Tibial artery (tissue), 4 donors: ENCODE measurements around the gene ELOVL6.

ENCODE experiments used
- DNase-seq, 2 donors: peaks; one replicate each; pipeline ENCODE4 v3.0.0-alpha.2; 2019
- H3K27ac ChIP-seq, 2 donors: fragments of 200-600 bp; sonication (generic) in 1 of 2; 1 replicate in 1 of 2; 2 replicates in 1 of 2; pipeline ENCODE4 v1.5.1; 2018 to 2019; ENCODE audit warnings: mild to moderate bottlenecking in 1 of 2
- H3K27me3 ChIP-seq, 2 donors: fragments of 200-600 bp; sonication (generic) in 1 of 2; one replicate each; pipeline versions ENCODE4 v1.5.1 to v1.6.0; 2016 to 2019
- H3K36me3 ChIP-seq, 3 donors: fragments of 200-600 bp; sonication (generic) in 2 of 3; one replicate each; pipeline ENCODE4 v1.5.1; 2016 to 2019; ENCODE audit warnings: mild to moderate bottlenecking in 2 of 3
- H3K4me1 ChIP-seq, 4 donors: fragments of 200-600 bp; sonication (generic) in 2 of 4; 1 replicate in 3 of 4; 2 replicates in 1 of 4; pipeline ENCODE4 v1.5.1; 2016 to 2019
- H3K4me3 ChIP-seq, 2 donors: fragments of 200-600 bp; sonication (generic) in 1 of 2; 1 replicate in 1 of 2; 2 replicates in 1 of 2; pipeline ENCODE4 v1.5.1; 2018 to 2019; ENCODE audit warnings: mild to moderate bottlenecking in 2 of 2
- H3K9me3 ChIP-seq, 3 donors: fragments of 200-600 bp; sonication (generic) in 1 of 3; one replicate each; pipeline ENCODE4 v1.5.1; 2016 to 2019
- intact Hi-C: fragments of 100-400 bp; cut with DNase I; formaldehyde crosslinking; loops from one replicate; pipeline ENCODE4 v1.15.0; 2023; ENCODE audit warnings: low total_unique reads
- TF ChIP-seq, protein P1 (sequence below), 2 experiments: fragments of 200-600 bp in 1 of 2; fragments of 450-650 bp in 1 of 2; IDR thresholded peaks; one replicate each; pipeline ENCODE4 v1.5.1; 2017 to 2019; ENCODE audit warnings: antibody characterized with exemption in 2 of 2, mild to moderate bottlenecking in 1 of 2, moderate library complexity in 1 of 2

The ELOVL6 gene

DNA sequence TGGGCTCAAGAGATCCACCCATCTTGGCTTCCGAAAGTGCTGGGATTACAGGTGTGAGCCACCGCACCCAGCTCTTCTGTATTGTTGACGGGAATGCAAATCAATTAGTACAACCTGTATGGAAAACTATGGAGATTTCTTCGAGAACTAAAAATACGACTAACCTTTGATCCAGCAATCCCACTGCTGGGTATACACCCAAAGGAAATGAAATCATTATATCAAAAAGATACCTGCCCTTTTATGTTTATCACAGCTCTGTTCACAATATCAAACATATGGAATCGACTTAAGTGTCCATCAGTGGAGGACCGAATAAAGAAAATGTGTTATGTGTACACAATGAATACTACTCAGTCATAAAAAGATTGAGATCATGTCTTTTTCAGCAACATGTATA, 49.3 kb downstream of the ELOVL6 start:
- H3K4me1 ChIP-seq: no peaks in the 10 kb centered on the region
- TF ChIP-seq, protein P1, sequence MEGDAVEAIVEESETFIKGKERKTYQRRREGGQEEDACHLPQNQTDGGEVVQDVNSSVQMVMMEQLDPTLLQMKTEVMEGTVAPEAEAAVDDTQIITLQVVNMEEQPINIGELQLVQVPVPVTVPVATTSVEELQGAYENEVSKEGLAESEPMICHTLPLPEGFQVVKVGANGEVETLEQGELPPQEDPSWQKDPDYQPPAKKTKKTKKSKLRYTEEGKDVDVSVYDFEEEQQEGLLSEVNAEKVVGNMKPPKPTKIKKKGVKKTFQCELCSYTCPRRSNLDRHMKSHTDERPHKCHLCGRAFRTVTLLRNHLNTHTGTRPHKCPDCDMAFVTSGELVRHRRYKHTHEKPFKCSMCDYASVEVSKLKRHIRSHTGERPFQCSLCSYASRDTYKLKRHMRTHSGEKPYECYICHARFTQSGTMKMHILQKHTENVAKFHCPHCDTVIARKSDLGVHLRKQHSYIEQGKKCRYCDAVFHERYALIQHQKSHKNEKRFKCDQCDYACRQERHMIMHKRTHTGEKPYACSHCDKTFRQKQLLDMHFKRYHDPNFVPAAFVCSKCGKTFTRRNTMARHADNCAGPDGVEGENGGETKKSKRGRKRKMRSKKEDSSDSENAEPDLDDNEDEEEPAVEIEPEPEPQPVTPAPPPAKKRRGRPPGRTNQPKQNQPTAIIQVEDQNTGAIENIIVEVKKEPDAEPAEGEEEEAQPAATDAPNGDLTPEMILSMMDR (IDR thresholded peaks at IDR 0.05): no peak
- H3K36me3 ChIP-seq: no peaks in the 10 kb centered on the region
- H3K27ac ChIP-seq: no peak overlapping the region
- intact Hi-C loops: no loop called here
- no peaks in the 10 kb centered on the region for H3K9me3 ChIP-seq
- DNase-seq: no peak
- H3K27me3 ChIP-seq: no peaks in the 10 kb centered on the region
- H3K4me3 ChIP-seq: no peak overlapping the region

DNA sequence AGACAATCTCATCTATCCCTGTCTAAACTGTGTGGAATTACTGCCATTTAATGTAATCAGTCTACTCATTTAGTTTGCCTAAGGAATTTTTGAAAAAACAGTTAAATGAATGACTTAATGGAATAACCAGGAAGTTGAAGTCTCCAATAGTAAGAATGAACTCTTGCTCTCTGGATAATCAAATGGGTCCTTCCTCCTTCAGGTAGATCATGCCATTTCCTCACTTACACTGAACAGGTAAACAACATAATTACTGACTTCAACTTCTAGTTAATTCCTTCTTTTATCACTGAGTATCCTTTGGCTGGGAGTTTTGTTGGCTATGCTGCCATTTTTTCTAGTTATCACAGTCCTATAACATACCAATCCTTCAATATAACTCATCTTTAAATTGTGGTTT, 56.0 kb downstream of the ELOVL6 start:
- TF ChIP-seq, protein P1 (IDR thresholded peaks at IDR 0.05): no peak
- intact Hi-C loops: no loop called here
- Histone ChIP-seq H3K9me3 (no peaks in the 10 kb centered on the region), H3K36me3 (no peaks in the 10 kb centered on the region), H3K4me1 (no peaks in the 10 kb centered on the region), H3K4me3 (no peak overlapping the region), H3K27me3 (no peaks in the 10 kb centered on the region), H3K27ac (no peak overlapping the region)
- no peak for DNase-seq

DNA sequence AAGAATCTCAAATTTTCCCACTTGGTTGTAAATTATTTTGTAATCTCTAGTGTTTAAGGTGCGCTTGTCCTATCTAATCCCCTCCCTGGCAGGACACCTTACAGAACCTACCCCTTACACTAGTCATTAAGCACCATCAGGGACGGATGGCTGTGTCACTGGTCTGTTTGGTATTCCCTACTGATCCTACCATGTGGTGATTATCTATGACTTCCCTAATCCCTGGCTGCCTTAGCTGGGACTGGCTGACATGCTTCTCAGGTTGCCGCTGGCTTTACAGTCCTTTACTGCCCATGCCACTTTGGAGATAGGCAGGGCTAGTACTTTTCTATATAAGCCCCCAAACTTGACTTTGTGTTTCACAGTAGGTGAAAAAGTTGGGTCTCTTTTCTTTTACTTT, 58.6 kb downstream of the ELOVL6 start:
- DNase-seq: no peak
- Histone ChIP-seq H3K27me3 (no peaks in the 10 kb centered on the region), H3K9me3 (no peaks in the 10 kb centered on the region), H3K4me3 (no peak overlapping the region), H3K27ac (no peak overlapping the region), H3K4me1 (no peaks in the 10 kb centered on the region), H3K36me3 (no peaks in the 10 kb centered on the region)
- intact Hi-C loops: no loop called here
- TF ChIP-seq, protein P1 (IDR thresholded peaks at IDR 0.05): no peak

DNA sequence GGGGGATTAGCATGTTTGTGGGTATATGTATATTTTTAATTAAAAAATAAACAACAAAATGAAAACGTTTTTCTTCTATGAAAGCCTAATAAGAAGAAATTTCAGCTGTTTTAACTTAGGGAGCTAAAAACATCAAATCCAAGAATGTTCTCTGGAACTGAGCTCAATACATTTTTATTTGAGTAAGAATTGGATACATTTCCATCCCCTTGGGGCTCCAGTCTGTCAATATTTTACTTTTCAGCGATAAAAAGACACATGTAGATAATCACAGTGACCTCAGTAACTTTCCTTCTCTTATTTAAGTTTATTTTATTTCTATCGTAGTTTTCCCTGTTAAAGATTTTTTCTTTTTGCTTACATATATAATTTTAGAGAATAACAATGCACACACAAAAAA, 59.3 kb downstream of the ELOVL6 start:
- H3K9me3 ChIP-seq: no peaks in the 10 kb centered on the region
- H3K27ac ChIP-seq: no peak overlapping the region
- H3K27me3 ChIP-seq: no peaks in the 10 kb centered on the region
- no peaks in the 10 kb centered on the region for H3K4me1 ChIP-seq
- TF ChIP-seq, protein P1 (IDR thresholded peaks at IDR 0.05): no peak
- no peak overlapping the region for H3K4me3 ChIP-seq
- no peak for DNase-seq
- no peaks in the 10 kb centered on the region for H3K36me3 ChIP-seq
- intact Hi-C loops: no loop called here

DNA sequence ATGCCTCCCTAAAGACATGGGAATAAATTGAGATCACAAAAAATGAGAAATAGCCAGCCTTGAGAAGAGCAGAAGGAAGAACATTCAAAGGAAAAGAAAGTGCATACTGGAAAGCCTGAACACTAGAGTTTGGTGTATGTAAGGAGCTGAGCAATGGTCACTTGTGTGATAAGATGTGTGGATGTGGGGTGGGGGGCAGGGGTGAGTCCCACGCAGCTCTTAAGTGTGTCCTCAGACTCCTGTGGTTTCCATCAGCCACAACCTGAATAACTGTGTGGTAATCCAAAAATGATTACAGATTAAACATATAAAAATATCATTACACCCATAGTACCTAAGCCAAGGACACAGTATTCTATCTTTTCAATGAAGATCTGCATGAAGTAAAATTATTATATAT, 59.9 kb downstream of the ELOVL6 start:
- TF ChIP-seq, protein P1 (IDR thresholded peaks at IDR 0.05): no peak
- DNase-seq: no peak
- Histone ChIP-seq H3K36me3 (no peaks in the 10 kb centered on the region), H3K4me3 (no peak overlapping the region), H3K9me3 (no peaks in the 10 kb centered on the region), H3K27me3 (no peaks in the 10 kb centered on the region), H3K27ac (no peak overlapping the region), H3K4me1 (no peaks in the 10 kb centered on the region)
- intact Hi-C loops: no loop called here

DNA sequence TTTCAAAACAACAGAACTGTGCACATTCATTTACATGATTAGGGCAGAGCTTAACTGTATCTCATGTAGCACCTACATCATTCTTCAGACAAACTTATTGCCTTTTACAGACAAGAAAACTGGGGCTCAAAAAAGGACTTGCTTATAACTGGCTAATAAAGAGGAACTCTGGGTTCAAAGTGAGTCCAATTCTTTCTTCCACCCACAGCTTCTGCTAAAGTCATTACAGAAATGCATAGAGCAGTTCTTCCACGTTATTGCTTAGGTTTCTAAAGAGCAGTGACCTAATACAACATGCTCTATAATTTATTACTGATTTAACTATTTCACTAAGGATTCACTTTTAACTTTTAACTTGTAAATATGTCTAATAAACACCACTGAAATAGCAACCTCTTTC, 60.6 kb downstream of the ELOVL6 start:
- H3K9me3 ChIP-seq: no peaks in the 10 kb centered on the region
- no peak overlapping the region for H3K4me3 ChIP-seq
- no peaks in the 10 kb centered on the region for H3K36me3 ChIP-seq
- no peaks in the 10 kb centered on the region for H3K27me3 ChIP-seq
- intact Hi-C loops: no loop called here
- no peaks in the 10 kb centered on the region for H3K4me1 ChIP-seq
- DNase-seq: no peak
- no peak overlapping the region for H3K27ac ChIP-seq
- TF ChIP-seq, protein P1 (IDR thresholded peaks at IDR 0.05): no peak
